Endothelial cell (in vitro differentiated cells): ENCODE data around the gene MPG. TPM values are rescaled to one million over a fixed set of nuclear protein-coding genes. Genes with fewer than 3 reads are reported as not detected.

Source experiments
- DNase-seq: peaks from one replicate; pipeline ENCODE4 v3.0.0; 2021; ENCODE audit warnings: low spot score
- H3K27ac Mint-ChIP-seq: one replicate; pipeline ENCODE4 v1.8.0; 2021; ENCODE audit warnings: mixed read lengths, inconsistent platforms; ENCODE audit not compliant: unreplicated experiment
- H3K27me3 Mint-ChIP-seq: one replicate; pipeline ENCODE4 v1.8.0; 2021; ENCODE audit warnings: mild to moderate bottlenecking, moderate library complexity, mixed read lengths, inconsistent platforms; ENCODE audit not compliant: unreplicated experiment
- H3K36me3 Mint-ChIP-seq: one replicate; pipeline ENCODE4 v1.8.0; 2021; ENCODE audit warnings: mild to moderate bottlenecking, low read depth, mixed read lengths, inconsistent platforms; ENCODE audit not compliant: unreplicated experiment
- H3K4me1 Mint-ChIP-seq: one replicate; pipeline ENCODE4 v1.8.0; 2021; ENCODE audit warnings: mild to moderate bottlenecking, mixed read lengths, inconsistent platforms; ENCODE audit not compliant: unreplicated experiment
- H3K4me3 Mint-ChIP-seq: one replicate; pipeline ENCODE4 v1.8.0; 2021; ENCODE audit warnings: mild to moderate bottlenecking, mixed read lengths, inconsistent platforms; ENCODE audit not compliant: unreplicated experiment
- H3K9me3 Mint-ChIP-seq: one replicate; pipeline ENCODE4 v1.8.0; 2021; ENCODE audit warnings: mixed read lengths, inconsistent platforms; ENCODE audit not compliant: unreplicated experiment
- total RNA-seq: library from RNA; stranded (reverse); fragmentation: NEBNext Ultra II Directional; extraction: Animal tissue kit (Norgen Biotek cat#: 25700); gene quantifications from one replicate; pipeline ENCODE4 v1.2.1, GENCODE V29; 2021; ENCODE audit not compliant: unreplicated experiment
- TF ChIP-seq, protein P1 (sequence below): fragments of 200-600 bp; sonication (generic); IDR thresholded peaks from one replicate; pipeline ENCODE4 v1.5.0; 2021; ENCODE audit warnings: antibody characterized with exemption; ENCODE audit not compliant: unreplicated experiment

Gene MPG
- total RNA-seq, 1 donor from 2014 or later = 38.6 TPM

GRCh38 chr16:71210-71539, 6.8 kb upstream of the MPG start:
- Mint-ChIP-seq H3K27me3 (peaks cover 5% of the 10 kb centered on the region), H3K36me3 (peaks cover 4% of the 10 kb centered on the region), H3K4me3 (peak overlapping the region; percentile 92), H3K27ac (no peak overlapping the region), H3K9me3 (no peaks in the 10 kb centered on the region), H3K4me1 (peaks cover 13% of the 10 kb centered on the region)
- DNase-seq = no peak
- TF ChIP-seq, protein P1, sequence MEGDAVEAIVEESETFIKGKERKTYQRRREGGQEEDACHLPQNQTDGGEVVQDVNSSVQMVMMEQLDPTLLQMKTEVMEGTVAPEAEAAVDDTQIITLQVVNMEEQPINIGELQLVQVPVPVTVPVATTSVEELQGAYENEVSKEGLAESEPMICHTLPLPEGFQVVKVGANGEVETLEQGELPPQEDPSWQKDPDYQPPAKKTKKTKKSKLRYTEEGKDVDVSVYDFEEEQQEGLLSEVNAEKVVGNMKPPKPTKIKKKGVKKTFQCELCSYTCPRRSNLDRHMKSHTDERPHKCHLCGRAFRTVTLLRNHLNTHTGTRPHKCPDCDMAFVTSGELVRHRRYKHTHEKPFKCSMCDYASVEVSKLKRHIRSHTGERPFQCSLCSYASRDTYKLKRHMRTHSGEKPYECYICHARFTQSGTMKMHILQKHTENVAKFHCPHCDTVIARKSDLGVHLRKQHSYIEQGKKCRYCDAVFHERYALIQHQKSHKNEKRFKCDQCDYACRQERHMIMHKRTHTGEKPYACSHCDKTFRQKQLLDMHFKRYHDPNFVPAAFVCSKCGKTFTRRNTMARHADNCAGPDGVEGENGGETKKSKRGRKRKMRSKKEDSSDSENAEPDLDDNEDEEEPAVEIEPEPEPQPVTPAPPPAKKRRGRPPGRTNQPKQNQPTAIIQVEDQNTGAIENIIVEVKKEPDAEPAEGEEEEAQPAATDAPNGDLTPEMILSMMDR = no peak

GRCh38 chr16:71540-72401, 6.3 kb upstream of the MPG start:
- Mint-ChIP-seq H3K36me3 (peaks cover 4% of the 10 kb centered on the region), H3K27me3 (peaks cover 8% of the 10 kb centered on the region), H3K4me1 (peaks cover 19% of the 10 kb centered on the region), H3K9me3 (no peaks in the 10 kb centered on the region), H3K4me3 (peak overlapping the region; percentile 92), H3K27ac (no peak overlapping the region)
- TF ChIP-seq, protein P1 = no peak
- DNase-seq = peak; percentile 51

- Mint-ChIP-seq H3K27me3 (peaks cover 8% of the 10 kb centered on the region), H3K27ac (peak within 1 kb of the TSS; percentile 91), H3K4me1 (peaks cover 19% of the 10 kb centered on the region), H3K9me3 (no peaks in the 10 kb centered on the region), H3K36me3 (peaks cover 4% of the 10 kb centered on the region), H3K4me3 (peak within 1 kb of the TSS; percentile 98)
- DNase-seq = peak; percentile 64
- TF ChIP-seq, protein P1 = no peak
These were observed 5.2 kb upstream of the MPG start, which contains the start of gene RHBDF1 for GRCh38 chr16:72561-73548. Gene RHBDF1 (minus strand): TSS chr16:72631. CDS start chr16:65015, 7,616 bp downstream.

DNA sequence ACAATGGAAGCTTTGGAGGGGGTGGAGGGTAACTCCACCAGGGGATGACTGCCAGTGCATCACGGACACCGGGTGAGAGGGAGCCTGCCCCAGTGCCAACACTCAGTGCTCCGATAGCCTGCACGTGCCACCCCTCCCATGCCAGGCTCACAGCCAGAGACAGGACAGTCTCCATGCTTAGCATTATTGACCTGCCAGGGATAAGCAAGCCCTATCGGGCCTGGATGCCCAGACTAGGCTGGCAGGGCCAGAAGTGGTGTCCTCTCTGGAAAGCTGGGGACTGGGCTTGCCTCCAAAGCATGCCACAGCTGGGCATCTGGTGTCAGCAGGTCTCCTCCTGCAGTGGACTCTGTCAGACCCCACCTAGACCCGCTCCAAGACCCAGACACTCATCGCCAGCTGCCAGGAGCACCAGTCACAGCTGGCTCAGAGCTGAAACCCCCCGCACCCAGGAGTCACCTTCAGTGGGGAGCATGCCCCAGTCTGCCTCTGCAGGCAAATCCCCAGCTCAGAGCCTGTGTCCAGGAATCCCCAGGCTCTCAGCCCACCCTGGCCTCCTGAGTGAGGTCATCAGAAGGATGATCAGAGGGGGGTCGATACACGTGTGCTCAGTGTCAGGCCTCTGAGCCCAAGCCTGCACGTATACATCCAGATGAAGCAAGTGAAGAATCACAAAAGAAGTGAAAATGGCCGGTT, 3.8 kb upstream of the MPG start:
- DNase-seq = no peak
- H3K4me3 Mint-ChIP-seq = peak overlapping the region; percentile 79
- H3K36me3 Mint-ChIP-seq = peaks cover 4% of the 10 kb centered on the region
- peaks cover 22% of the 10 kb centered on the region for H3K4me1 Mint-ChIP-seq
- TF ChIP-seq, protein P1 = no peak
- H3K27ac Mint-ChIP-seq = no peak overlapping the region
- H3K27me3 Mint-ChIP-seq = peaks cover 8% of the 10 kb centered on the region
- no peaks in the 10 kb centered on the region for H3K9me3 Mint-ChIP-seq
